Coronary artery (tissue), 2 donors: ENCODE data around the gene TSPAN18.

Source experiments
- DNase-seq: peaks from one replicate; pipeline ENCODE4 v3.0.0-alpha.2; 2017; ENCODE audit warnings: low spot score
- H3K27ac ChIP-seq, 2 donors: fragments of 200-600 bp; sonication (generic); one replicate each; pipeline ENCODE4 v1.5.1; 2016 to 2019
- H3K4me3 ChIP-seq: fragments of 200-600 bp; sonication (generic); 2 replicates; pipeline ENCODE4 v1.5.1; 2016; ENCODE audit warnings: mild to moderate bottlenecking, moderate library complexity
- TF ChIP-seq, protein P1 (sequence below): fragments of 200-600 bp; sonication (generic); IDR thresholded peaks from one replicate; pipeline ENCODE4 v1.5.1; 2019; ENCODE audit warnings: antibody characterized with exemption

TSPAN18 gene

DNA sequence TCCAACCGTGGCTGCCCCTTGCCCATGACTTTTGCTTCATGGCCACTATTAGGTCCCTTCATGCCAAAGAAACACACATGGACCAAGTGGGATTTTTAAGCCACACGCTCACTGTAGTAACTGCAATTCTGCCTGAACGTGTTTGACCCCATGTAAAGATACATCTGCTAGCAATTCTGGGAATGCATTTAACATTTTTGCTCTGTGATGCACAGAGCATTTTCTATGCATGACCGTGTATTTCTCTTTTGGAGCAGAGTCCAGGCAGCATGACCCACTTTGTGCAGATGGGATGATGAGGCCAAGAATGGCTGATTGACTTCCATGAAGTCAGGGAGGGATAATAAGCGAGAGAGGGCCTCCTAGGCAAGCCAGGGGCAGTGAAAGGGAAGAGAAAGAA lies 115.5 kb downstream of the TSPAN18 start:
- Histone ChIP-seq H3K4me3 (no peak overlapping the region), H3K27ac (no peak overlapping the region)
- DNase-seq: no peak
- TF ChIP-seq, protein P1, sequence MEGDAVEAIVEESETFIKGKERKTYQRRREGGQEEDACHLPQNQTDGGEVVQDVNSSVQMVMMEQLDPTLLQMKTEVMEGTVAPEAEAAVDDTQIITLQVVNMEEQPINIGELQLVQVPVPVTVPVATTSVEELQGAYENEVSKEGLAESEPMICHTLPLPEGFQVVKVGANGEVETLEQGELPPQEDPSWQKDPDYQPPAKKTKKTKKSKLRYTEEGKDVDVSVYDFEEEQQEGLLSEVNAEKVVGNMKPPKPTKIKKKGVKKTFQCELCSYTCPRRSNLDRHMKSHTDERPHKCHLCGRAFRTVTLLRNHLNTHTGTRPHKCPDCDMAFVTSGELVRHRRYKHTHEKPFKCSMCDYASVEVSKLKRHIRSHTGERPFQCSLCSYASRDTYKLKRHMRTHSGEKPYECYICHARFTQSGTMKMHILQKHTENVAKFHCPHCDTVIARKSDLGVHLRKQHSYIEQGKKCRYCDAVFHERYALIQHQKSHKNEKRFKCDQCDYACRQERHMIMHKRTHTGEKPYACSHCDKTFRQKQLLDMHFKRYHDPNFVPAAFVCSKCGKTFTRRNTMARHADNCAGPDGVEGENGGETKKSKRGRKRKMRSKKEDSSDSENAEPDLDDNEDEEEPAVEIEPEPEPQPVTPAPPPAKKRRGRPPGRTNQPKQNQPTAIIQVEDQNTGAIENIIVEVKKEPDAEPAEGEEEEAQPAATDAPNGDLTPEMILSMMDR: no peak

DNA sequence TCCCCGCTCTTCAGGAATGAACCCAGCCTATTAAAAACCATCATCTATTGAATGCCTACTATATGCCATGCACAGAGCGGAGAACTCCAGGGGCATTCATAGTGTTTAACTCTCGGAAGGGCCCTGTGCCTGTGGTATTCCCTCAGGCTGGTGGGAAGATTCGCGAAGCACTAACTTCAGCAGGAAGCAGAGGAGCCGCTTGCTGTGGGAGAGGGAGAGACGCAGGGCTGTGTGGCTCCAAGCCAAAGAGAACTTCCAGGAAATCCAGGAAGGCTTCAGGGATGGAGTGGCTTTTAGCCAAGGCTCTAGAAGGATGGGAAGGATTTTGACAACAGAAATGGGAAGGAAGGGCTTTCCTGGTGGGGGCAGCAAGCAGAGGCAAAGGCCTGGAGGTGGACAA lies 120.1 kb downstream of the TSPAN18 start:
- no peak for DNase-seq

DNA sequence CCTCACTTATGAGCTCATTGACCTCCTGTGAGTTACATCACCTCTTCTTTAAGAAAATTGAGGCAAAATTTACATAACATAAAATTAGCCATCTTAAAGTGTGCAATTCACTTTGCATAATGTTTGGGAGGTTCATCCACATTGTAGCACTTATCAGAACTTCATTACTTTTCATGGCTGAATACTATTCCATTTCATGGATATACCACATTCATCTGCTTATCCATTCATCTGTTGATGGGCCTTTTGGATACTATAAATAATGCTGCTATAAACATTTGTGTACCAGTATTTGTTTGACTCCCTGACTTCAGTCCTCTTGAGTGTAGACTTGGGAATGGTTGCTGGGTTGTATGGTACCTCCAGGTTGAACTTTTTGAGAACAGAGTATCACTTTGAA lies 120.6 kb downstream of the TSPAN18 start:
- H3K27ac ChIP-seq: no peak overlapping the region
- H3K4me3 ChIP-seq: no peak overlapping the region
- no peak for DNase-seq
- TF ChIP-seq, protein P1: no peak

More for the DNA sequence above, 120.1 kb downstream of the TSPAN18 start:
- Histone ChIP-seq H3K4me3 (no peak overlapping the region), H3K27ac (no peak overlapping the region)
- TF ChIP-seq, protein P1: no peak

DNA sequence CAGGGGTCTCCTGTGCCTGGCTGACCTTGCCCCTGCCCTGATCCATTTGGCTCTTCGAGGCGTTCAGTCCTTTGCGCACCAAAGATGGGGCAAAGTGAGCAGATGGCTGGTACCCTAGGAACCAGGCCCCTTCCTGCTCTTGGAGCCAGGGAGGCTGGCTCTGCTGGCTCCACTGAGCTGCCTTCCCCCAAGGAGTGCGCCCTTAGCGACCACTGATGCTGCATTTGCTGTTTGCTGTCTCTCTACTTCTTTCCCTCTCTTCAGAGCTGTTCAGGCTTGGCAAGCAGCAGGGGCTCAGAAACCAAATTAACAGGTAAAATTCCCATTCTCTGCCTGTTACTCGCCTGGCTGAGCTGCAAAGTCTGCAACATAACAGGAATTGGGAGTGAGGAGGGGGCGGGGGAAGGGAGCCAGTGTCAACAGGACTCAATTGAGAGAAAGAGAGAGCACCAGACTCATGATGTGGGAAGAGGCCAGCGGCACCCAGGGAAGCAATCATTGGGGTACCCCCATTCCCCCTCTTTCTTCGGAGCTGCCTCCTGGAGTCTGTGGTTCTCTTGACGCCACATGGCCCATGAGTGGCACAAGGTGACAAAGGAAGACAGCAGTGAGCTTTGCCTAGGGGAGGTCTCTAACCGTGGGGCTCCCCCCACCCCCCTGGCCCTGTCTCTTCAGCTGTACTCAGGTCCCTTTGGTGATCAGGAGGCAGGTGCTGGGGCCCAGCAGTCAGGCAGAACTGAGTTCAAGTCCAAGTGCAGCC lies 121.6 kb downstream of the TSPAN18 start:
- no peak overlapping the region for H3K4me3 ChIP-seq
- DNase-seq: no peak
- TF ChIP-seq, protein P1: no peak
- no peak overlapping the region for H3K27ac ChIP-seq

DNA sequence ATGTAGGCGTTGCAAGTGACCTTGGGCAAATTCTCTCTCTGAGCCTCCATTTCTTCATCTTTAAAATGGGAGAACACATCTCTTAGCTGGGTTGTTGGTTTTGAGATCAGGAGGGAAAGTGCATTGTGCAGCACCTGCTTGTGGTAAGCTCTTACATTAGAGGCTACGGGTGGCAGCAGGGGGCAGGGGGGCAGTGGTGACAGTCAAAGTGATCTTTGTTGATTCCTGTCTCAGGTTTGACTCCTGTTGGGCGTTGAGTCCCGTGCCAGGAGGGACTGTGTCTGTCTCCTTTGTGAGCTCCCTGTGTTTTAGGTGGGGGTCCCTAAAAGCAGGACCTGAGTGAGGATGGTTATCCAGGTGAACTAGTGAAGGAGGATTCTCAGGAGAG lies 122.2 kb downstream of the TSPAN18 start:
- no peak for DNase-seq
- Histone ChIP-seq H3K27ac (no peak overlapping the region), H3K4me3 (no peak overlapping the region)
- TF ChIP-seq, protein P1: no peak

DNA sequence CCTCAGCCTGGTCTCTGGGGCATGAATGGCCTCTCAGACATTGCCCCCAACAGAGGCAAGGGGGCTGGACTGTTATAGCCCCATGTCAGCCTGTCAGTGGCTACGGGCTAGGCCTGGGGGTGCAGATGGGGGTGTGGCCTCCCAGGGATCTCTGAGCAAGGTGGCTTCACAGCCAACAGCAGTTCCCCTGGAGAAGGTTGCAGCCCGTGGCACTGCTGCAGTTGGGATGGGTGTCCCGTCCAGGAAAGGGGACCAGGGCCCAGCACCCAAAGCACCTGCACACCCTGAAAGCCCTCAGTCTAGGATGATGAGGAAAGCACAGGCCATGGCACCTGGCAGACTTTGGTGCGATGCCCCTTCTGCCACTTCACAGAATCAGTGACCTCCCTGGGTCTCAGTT lies 122.7 kb downstream of the TSPAN18 start:
- DNase-seq: no peak
- Histone ChIP-seq H3K4me3 (no peak overlapping the region), H3K27ac (no peak overlapping the region)
- TF ChIP-seq, protein P1: no peak

DNA sequence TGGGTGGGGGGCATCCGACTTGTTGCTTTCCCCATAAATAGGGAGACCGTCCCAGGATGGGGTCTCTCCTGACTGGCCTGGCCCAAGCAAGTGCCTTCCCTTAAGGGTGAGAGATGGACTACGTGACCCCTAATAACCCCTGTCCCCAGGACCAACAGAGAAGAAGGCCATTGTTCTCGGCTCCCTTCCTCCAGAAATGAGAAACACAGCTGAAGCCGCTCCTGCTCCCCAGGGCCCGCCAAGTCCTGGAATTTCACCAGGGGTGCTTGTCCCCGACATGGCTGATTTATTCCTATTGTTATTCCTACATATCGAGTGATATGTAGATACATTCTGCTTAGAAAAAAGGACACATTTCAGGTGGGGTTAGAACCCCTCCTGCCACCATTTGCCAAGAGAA lies 123.2 kb downstream of the TSPAN18 start:
- TF ChIP-seq, protein P1: no peak
- no peak overlapping the region for H3K27ac ChIP-seq

More for the DNA sequence above, 123.2 kb downstream of the TSPAN18 start:
- no peak overlapping the region for H3K4me3 ChIP-seq
- DNase-seq: no peak
